GM19452 (cell line): ENCODE results near the gene IFNL4.
"Not testable (repeated sequence)": the region's sequence is repeated elsewhere in the genome, so short reads cannot be mapped to it uniquely, and the experiment has no call there.

Experiments used
- ATAC-seq: cut with Tn5 transposase; IDR thresholded peaks from one replicate; pipeline ENCODE4 v1.9.1; 2021; ENCODE audit not compliant: unreplicated experiment

Gene IFNL4

GRCh38 chr19:39248806-39249205 lies at the start of gene IFNL4:
TSS of gene IFNL4 (minus strand) at chr19:39248856.
- ATAC-seq = no peak

GRCh38 chr19:39297931-39298634 lies 49.4 kb upstream of the IFNL4 start:
- no peak for ATAC-seq

- no peak for ATAC-seq
Observed at GRCh38 chr19:39296906-39297305, 48.2 kb upstream of the IFNL4 start.

GRCh38 chr19:39296055-39296645 lies 47.5 kb upstream of the IFNL4 start, which contains the start of gene IFNL1:
TSS of gene IFNL1 (plus strand) at chr19:39296407. CDS start at chr19:39296422, 15 bp downstream.
- ATAC-seq = no peak

- no peak for ATAC-seq
Observed at GRCh38 chr19:39293394-39293793, 44.7 kb upstream of the IFNL4 start.

GRCh38 chr19:39284032-39284431 lies 35.4 kb upstream of the IFNL4 start:
- ATAC-seq = no peak

- ATAC-seq = no peak
Observed at GRCh38 chr19:39282021-39282420, 33.4 kb upstream of the IFNL4 start.

- ATAC-seq = no peak
Observed at GRCh38 chr19:39277598-39277997, 28.9 kb upstream of the IFNL4 start.

- no peak for ATAC-seq
Observed at GRCh38 chr19:39276740-39277139, 28.1 kb upstream of the IFNL4 start.

GRCh38 chr19:39275578-39275977 lies 26.9 kb upstream of the IFNL4 start:
- no peak for ATAC-seq

GRCh38 chr19:39273859-39274258 lies 25.2 kb upstream of the IFNL4 start:
- ATAC-seq = not testable (repeated sequence)

GRCh38 chr19:39270036-39270871 lies 21.6 kb upstream of the IFNL4 start:
- ATAC-seq = no peak

- not testable (repeated sequence) for ATAC-seq
Observed at GRCh38 chr19:39269369-39269768, 20.7 kb upstream of the IFNL4 start.

- ATAC-seq = not testable (repeated sequence)
Observed at GRCh38 chr19:39268531-39269223, 20.0 kb upstream of the IFNL4 start.

- ATAC-seq = not testable (repeated sequence)
Observed at GRCh38 chr19:39268085-39268484, 19.4 kb upstream of the IFNL4 start, which contains the start of gene IFNL2. TSS of gene IFNL2 (plus strand) at chr19:39268396. CDS start at chr19:39268569, 173 bp downstream.

GRCh38 chr19:39265321-39265916 lies 16.8 kb upstream of the IFNL4 start:
- ATAC-seq = no peak

- ATAC-seq = no peak
Observed at GRCh38 chr19:39264306-39265290, 15.9 kb upstream of the IFNL4 start.

- no peak for ATAC-seq
Observed at GRCh38 chr19:39263912-39264305, 15.3 kb upstream of the IFNL4 start.

- no peak for ATAC-seq
Observed at GRCh38 chr19:39262496-39262895, 13.8 kb upstream of the IFNL4 start.
